ENCODE data around the gene SYT12.
"Not testable (repeated sequence)": the region's sequence is repeated elsewhere in the genome, so short reads cannot be mapped to it uniquely, and the experiment has no call there.

Gene SYT12

GRCh38 chr11:67001332-67001731 is 21.6 kb upstream of the SYT12 start:
- Histone ChIP-seq H3K27ac (ENCODE audit: low read depth, low read length) (no peak overlapping the region), H3K4me3 (ENCODE audit: low read length) (no peak overlapping the region), H3K4me2 (ENCODE audit: low read length) (no peak overlapping the region), H3K9me2 (replicated peaks; ENCODE audit: control insufficient read depth, low read length) (no peaks in the 10 kb centered on the region), H3F3A (ENCODE audit: control insufficient read depth, insufficient read depth) (no peaks in the 10 kb centered on the region), H3K79me2 (ENCODE audit: control insufficient read depth, low read length) (no peaks in the 10 kb centered on the region), H4K20me1 (ENCODE audit: control insufficient read depth, insufficient read depth, low read depth, low read length) (no peaks in the 10 kb centered on the region), H3K27me3 (ENCODE audit: control insufficient read depth, low read length) (peaks cover 8% of the 10 kb centered on the region; the same call in 1 of the 2 replicates), H3K9me3 (ENCODE audit: control insufficient read depth, insufficient read depth, low read length) (no peaks in the 10 kb centered on the region), H3K4me1 (ENCODE audit: control insufficient read depth, low read length) (peaks cover 1% of the 10 kb centered on the region), H3K36me3 (ENCODE audit: control insufficient read depth, low read length) (no peaks in the 10 kb centered on the region)
- TF ChIP-seq EZH2phosphoT487 (IDR thresholded peaks at IDR 0.05; ENCODE audit: borderline replicate concordance, low read length) (no peak), CTCF (IDR thresholded peaks at IDR 0.05; ENCODE audit: low read depth, low read length, poor library complexity, severe bottlenecking) (no peak)

- Histone ChIP-seq H3K4me2 (ENCODE audit: low read length) (no peak overlapping the region), H4K20me1 (ENCODE audit: control insufficient read depth, insufficient read depth, low read depth, low read length) (no peaks in the 10 kb centered on the region), H3K4me1 (ENCODE audit: control insufficient read depth, low read length) (peaks cover 7% of the 10 kb centered on the region), H3K4me3 (ENCODE audit: low read length) (no peak overlapping the region), H3K9me3 (ENCODE audit: control insufficient read depth, insufficient read depth, low read length) (no peaks in the 10 kb centered on the region), H3K79me2 (ENCODE audit: control insufficient read depth, low read length) (no peaks in the 10 kb centered on the region), H3F3A (ENCODE audit: control insufficient read depth, insufficient read depth) (no peaks in the 10 kb centered on the region), H3K9me2 (replicated peaks; ENCODE audit: control insufficient read depth, low read length) (no peaks in the 10 kb centered on the region), H3K27me3 (ENCODE audit: control insufficient read depth, low read length) (0 out of 2 replicates have a peak, but pooled peaks cover 5% of the 10 kb centered on the region), H3K36me3 (ENCODE audit: control insufficient read depth, low read length) (no peaks in the 10 kb centered on the region), H3K27ac (ENCODE audit: low read depth, low read length) (no peak overlapping the region)
- TF ChIP-seq CTCF (IDR thresholded peaks at IDR 0.05; ENCODE audit: low read depth, low read length, poor library complexity, severe bottlenecking) = no peak
- no peak for TF ChIP-seq EZH2phosphoT487 (IDR thresholded peaks at IDR 0.05; ENCODE audit: borderline replicate concordance, low read length)
Observed at GRCh38 chr11:67002297-67002913, 20.5 kb upstream of the SYT12 start.

- Histone ChIP-seq H3K4me1 (ENCODE audit: control insufficient read depth, low read length) (peaks cover 7% of the 10 kb centered on the region), H3K27ac (ENCODE audit: low read depth, low read length) (no peak overlapping the region), H3K4me3 (ENCODE audit: low read length) (no peak overlapping the region), H3K27me3 (ENCODE audit: control insufficient read depth, low read length) (0 out of 2 replicates have a peak, but pooled peaks cover 5% of the 10 kb centered on the region), H3K36me3 (ENCODE audit: control insufficient read depth, low read length) (no peaks in the 10 kb centered on the region), H3K4me2 (ENCODE audit: low read length) (no peak overlapping the region), H3K9me2 (replicated peaks; ENCODE audit: control insufficient read depth, low read length) (no peaks in the 10 kb centered on the region), H4K20me1 (ENCODE audit: control insufficient read depth, insufficient read depth, low read depth, low read length) (no peaks in the 10 kb centered on the region), H3F3A (ENCODE audit: control insufficient read depth, insufficient read depth) (no peaks in the 10 kb centered on the region), H3K79me2 (ENCODE audit: control insufficient read depth, low read length) (no peaks in the 10 kb centered on the region), H3K9me3 (ENCODE audit: control insufficient read depth, insufficient read depth, low read length) (no peaks in the 10 kb centered on the region)
- no peak for TF ChIP-seq EZH2phosphoT487 (IDR thresholded peaks at IDR 0.05; ENCODE audit: borderline replicate concordance, low read length)
- TF ChIP-seq CTCF (IDR thresholded peaks at IDR 0.05; ENCODE audit: low read depth, low read length, poor library complexity, severe bottlenecking) = no peak
Observed at GRCh38 chr11:67002921-67003411, 20.0 kb upstream of the SYT12 start.

- H3K79me2 ChIP-seq (ENCODE audit: control insufficient read depth, low read length); H3K4me2 ChIP-seq (ENCODE audit: low read length); H3K9me3 ChIP-seq (ENCODE audit: control insufficient read depth, insufficient read depth, low read length); H3K36me3 ChIP-seq (ENCODE audit: control insufficient read depth, low read length); H4K20me1 ChIP-seq (ENCODE audit: control insufficient read depth, insufficient read depth, low read depth, low read length); H3K27ac ChIP-seq (ENCODE audit: low read depth, low read length); H3K4me3 ChIP-seq (ENCODE audit: low read length); H3K4me1 ChIP-seq (ENCODE audit: control insufficient read depth, low read length); H3K9me2 ChIP-seq (replicated peaks; ENCODE audit: control insufficient read depth, low read length); H3F3A ChIP-seq (ENCODE audit: control insufficient read depth, insufficient read depth): not testable (repeated sequence)
- H3K27me3 ChIP-seq (ENCODE audit: control insufficient read depth, low read length) = 0 out of 2 replicates have a peak, but pooled peaks cover 11% of the 10 kb centered on the region
Observed at GRCh38 chr11:67005200-67005599, 17.7 kb upstream of the SYT12 start.
